WTC11 (cell line): ENCODE measurements around the gene ZNF649. TPM values are rescaled to one million over a fixed set of nuclear protein-coding genes. Genes with fewer than 3 reads are reported as not detected.

Experiments
- ATAC-seq: fragments of 200-7000 bp; cut with Tn5 transposase; 2 replicates; pipeline ENCODE4 v1.10.0; 2021; ENCODE audit warnings: mild to moderate bottlenecking, moderate library complexity
- CTCF ChIA-PET: fragments of 300-600 bp; sonication (Branson Sonifier 250); formaldehyde crosslinking; loops from one replicate; lab custom pipeline; 2021; ENCODE audit warnings: antibody characterized with exemption; lab: Charles Lee
- POLR2A ChIA-PET: fragments of 350-600 bp; sonication (Branson Sonifier 250); formaldehyde crosslinking; loops from one replicate; lab custom pipeline; 2021; ENCODE audit warnings: antibody characterized with exemption; lab: Charles Lee
- DNase-seq: peaks from one replicate; pipeline ENCODE4 v3.0.0; 2021; ENCODE audit warnings: low spot score
- H3K27ac Mint-ChIP-seq: 2 replicates; pipeline ENCODE4 v1.8.0; 2021; ENCODE audit warnings: mixed read lengths
- H3K27me3 Mint-ChIP-seq: 2 replicates; pipeline ENCODE4 v1.8.0; 2021; ENCODE audit warnings: low read depth, mild to moderate bottlenecking, moderate library complexity, mixed read lengths
- H3K36me3 Mint-ChIP-seq: 2 replicates; pipeline ENCODE4 v1.8.0; 2021; ENCODE audit warnings: mixed read lengths
- H3K4me1 Mint-ChIP-seq: 2 replicates; pipeline ENCODE4 v1.8.0; 2022; ENCODE audit warnings: mixed read lengths
- H3K4me3 Mint-ChIP-seq: 2 replicates; pipeline ENCODE4 v1.8.0; 2021; ENCODE audit warnings: mild to moderate bottlenecking, moderate library complexity, mixed read lengths
- H3K9me3 Mint-ChIP-seq: 2 replicates; pipeline ENCODE4 v1.8.0; 2021; ENCODE audit warnings: mixed read lengths
- AR ChIP-seq: fragments of 250-450 bp; sonication (Bioruptor Pico); IDR thresholded peaks from 2 replicates; pipeline ENCODE4 v1.9.0; 2021; ENCODE audit warnings: mild to moderate bottlenecking
- ATF6 ChIP-seq: sonication (generic); formaldehyde crosslinking; IDR thresholded peaks from 2 replicates; pipeline ENCODE4 v1.8.1; 2023; ENCODE audit warnings: mild to moderate bottlenecking, missing genetic modification reagents
- E2F5 ChIP-seq: sonication (generic); formaldehyde crosslinking; IDR thresholded peaks from 2 replicates; pipeline ENCODE4 v1.8.1; 2022; ENCODE audit warnings: mild to moderate bottlenecking, moderate library complexity, missing genetic modification reagents
- ETV6 ChIP-seq: sonication (generic); formaldehyde crosslinking; IDR thresholded peaks from 2 replicates; pipeline ENCODE4 v1.8.1; 2022; ENCODE audit warnings: mild to moderate bottlenecking, missing genetic modification reagents
- HMGA2 ChIP-seq: fragments of 250-450 bp; sonication (Bioruptor Pico); IDR thresholded peaks from 2 replicates; pipeline ENCODE4 v1.4.0; 2021; ENCODE audit warnings: mild to moderate bottlenecking, moderate library complexity
- IRF1 ChIP-seq: sonication (generic); formaldehyde crosslinking; IDR thresholded peaks from 2 replicates; pipeline ENCODE4 v1.8.0; 2023; ENCODE audit warnings: missing genetic modification reagents
- JAZF1 ChIP-seq: fragments of 250-450 bp; sonication (Bioruptor Pico); IDR thresholded peaks from 2 replicates; pipeline ENCODE4 v1.9.0; 2021; ENCODE audit warnings: moderate library complexity, mild to moderate bottlenecking, inconsistent platforms
- MLX ChIP-seq: sonication (generic); formaldehyde crosslinking; IDR thresholded peaks from 2 replicates; pipeline ENCODE4 v1.8.1; 2023; ENCODE audit warnings: mild to moderate bottlenecking, missing genetic modification reagents, moderate library complexity
- MYBL2 ChIP-seq: sonication (generic); formaldehyde crosslinking; IDR thresholded peaks from 2 replicates; pipeline ENCODE4 v1.8.1; 2023; ENCODE audit warnings: mild to moderate bottlenecking, moderate library complexity, missing genetic modification reagents
- NFATC4 ChIP-seq: fragments of 250-450 bp; sonication (Bioruptor Pico); IDR thresholded peaks from 2 replicates; pipeline ENCODE4 v1.9.0; 2021; ENCODE audit warnings: mild to moderate bottlenecking
- NR1H2 ChIP-seq: sonication (generic); formaldehyde crosslinking; IDR thresholded peaks from 2 replicates; pipeline ENCODE4 v1.9.0; 2021; ENCODE audit warnings: mild to moderate bottlenecking, moderate library complexity, missing genetic modification reagents
- NR2C2 ChIP-seq: sonication (generic); formaldehyde crosslinking; IDR thresholded peaks from 2 replicates; pipeline ENCODE4 v1.8.0; 2022; ENCODE audit warnings: mild to moderate bottlenecking, missing genetic modification reagents
- NR3C1 ChIP-seq: sonication (generic); formaldehyde crosslinking; conservative IDR thresholded peaks from 2 replicates; pipeline ENCODE4 v1.8.1; 2023; ENCODE audit warnings: low read depth, mild to moderate bottlenecking, missing genetic modification reagents
- PRDM15 ChIP-seq: sonication (generic); formaldehyde crosslinking; IDR thresholded peaks from 2 replicates; pipeline ENCODE4 v1.8.0; 2022; ENCODE audit warnings: missing genetic modification reagents
- ZNF121 ChIP-seq: sonication (generic); formaldehyde crosslinking; IDR thresholded peaks from 2 replicates; pipeline ENCODE4 v1.8.0; 2023; ENCODE audit warnings: missing genetic modification reagents
- ZNF281 ChIP-seq: sonication (generic); formaldehyde crosslinking; IDR thresholded peaks from 2 replicates; pipeline ENCODE4 v1.8.0; 2023; ENCODE audit warnings: mild to moderate bottlenecking, missing genetic modification reagents
- ZNF512 ChIP-seq: sonication (generic); formaldehyde crosslinking; IDR thresholded peaks from 2 replicates; pipeline ENCODE4 v1.8.1; 2022; ENCODE audit warnings: missing genetic modification reagents, borderline replicate concordance
- total RNA-seq: library from RNA; stranded (reverse); gene quantifications from 3 replicates; pipeline ENCODE4 v1.2.3, GENCODE V29; 2021

Gene ZNF649
- total RNA-seq, 1 experiment from 2014 or later: 64.7 TPM

GRCh38 chr19:51921949-51922348 is 17.1 kb upstream of the ZNF649 start:
- ATAC-seq (no peak), DNase-seq (no peak)
- no peak overlapping the region for H3K4me3 Mint-ChIP-seq
- peaks cover 92% of the 10 kb centered on the region for H3K36me3 Mint-ChIP-seq
- POLR2A ChIA-PET: no interaction called here
- peaks cover 35% of the 10 kb centered on the region for H3K27me3 Mint-ChIP-seq
- TF ChIP-seq ZNF121 (CRISPR knock-in tag): no peak
- TF ChIP-seq IRF1 (CRISPR knock-in tag): no peak
- no peak for TF ChIP-seq NFATC4 (CRISPR knock-in tag)
- TF ChIP-seq ZNF512 (CRISPR knock-in tag): no peak
- no peak for TF ChIP-seq ZNF281 (CRISPR knock-in tag)
- TF ChIP-seq MYBL2 (CRISPR knock-in tag): no peak
- TF ChIP-seq E2F5 (CRISPR knock-in tag): no peak
- no peak for TF ChIP-seq ETV6 (CRISPR knock-in tag)
- TF ChIP-seq MLX (CRISPR knock-in tag): no peak
- no peak for TF ChIP-seq PRDM15
- no peak for TF ChIP-seq ATF6 (CRISPR knock-in tag)
- TF ChIP-seq AR (CRISPR knock-in tag): no peak
- no peak for TF ChIP-seq HMGA2 (CRISPR knock-in tag)
- no peak for TF ChIP-seq NR3C1 (CRISPR knock-in tag)
- no peak for TF ChIP-seq JAZF1 (CRISPR knock-in tag)
- no peak for TF ChIP-seq NR1H2
- no peak for TF ChIP-seq NR2C2 (CRISPR knock-in tag)
- no peak overlapping the region for H3K27ac Mint-ChIP-seq
- peaks cover 4% of the 10 kb centered on the region for H3K4me1 Mint-ChIP-seq
- H3K9me3 Mint-ChIP-seq: peaks cover 95% of the 10 kb centered on the region
- CTCF ChIA-PET: no interaction called here
